GM18867 (cell line): ENCODE results near the gene SEC24A.
A peak's percentile ranks its signal among the peaks of the same experiment; 100 is the strongest.
"Not testable (repeated sequence)": the region's sequence is repeated elsewhere in the genome, so short reads cannot be mapped to it uniquely, and the experiment has no call there.

Experiments
- ATAC-seq: cut with Tn5 transposase; IDR thresholded peaks from one replicate; pipeline ENCODE4 v1.9.1; 2021; ENCODE audit warnings: mild to moderate bottlenecking, moderate library complexity; ENCODE audit not compliant: unreplicated experiment

SEC24A gene

DNA sequence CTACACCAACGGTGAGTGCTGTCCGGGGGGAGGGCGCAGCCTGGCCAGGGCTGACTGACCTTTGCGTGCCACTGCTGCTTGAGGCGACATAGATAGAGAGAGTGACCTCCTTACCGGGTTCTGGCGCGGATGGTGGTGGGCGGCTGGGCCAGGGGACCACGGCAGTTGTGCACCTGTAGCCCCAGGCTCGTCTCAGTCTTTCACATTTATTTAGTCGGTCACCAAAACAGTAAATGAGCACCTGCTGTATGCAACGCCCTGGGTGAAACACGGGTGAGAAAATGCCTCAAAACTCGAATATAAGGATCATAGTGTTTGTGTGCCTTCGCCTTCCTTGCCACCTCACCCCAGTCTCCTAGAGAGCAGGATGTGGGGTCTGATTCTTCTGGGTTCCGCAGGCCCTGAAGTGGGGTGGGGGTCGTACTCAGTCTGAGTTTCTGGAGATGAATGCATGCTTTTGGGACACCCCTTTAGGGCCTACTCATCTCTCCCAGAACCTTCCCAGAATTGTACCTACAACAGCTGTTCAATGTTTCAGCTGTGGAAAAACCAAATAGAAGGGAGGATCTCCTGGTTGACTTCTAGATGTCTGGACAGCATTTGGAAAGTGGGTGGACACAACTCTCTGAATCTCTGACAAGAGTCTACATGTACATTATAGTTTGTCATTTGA is 714 bp downstream of the SEC24A start:
- peak; percentile 5 for ATAC-seq

DNA sequence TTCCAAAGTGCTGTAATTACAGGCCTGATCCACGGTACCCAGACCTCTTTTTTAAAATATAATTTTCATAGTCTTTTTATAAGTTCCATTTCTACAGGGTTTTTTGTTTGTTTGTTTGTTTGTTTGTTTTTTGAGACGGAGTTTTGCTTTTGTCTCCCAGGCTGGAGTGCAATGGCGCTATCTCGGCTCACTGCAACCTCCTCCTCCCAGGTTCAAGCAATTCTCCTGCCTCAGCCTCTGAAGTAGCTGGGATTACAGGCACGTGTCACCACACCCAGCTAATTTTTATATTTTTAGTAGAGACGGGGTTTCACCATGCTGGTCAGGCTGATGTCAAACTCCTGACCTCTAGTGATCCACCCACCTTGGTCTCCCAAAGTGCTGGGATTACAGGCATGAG is 2.1 kb downstream of the SEC24A start:
- not testable (repeated sequence) for ATAC-seq

DNA sequence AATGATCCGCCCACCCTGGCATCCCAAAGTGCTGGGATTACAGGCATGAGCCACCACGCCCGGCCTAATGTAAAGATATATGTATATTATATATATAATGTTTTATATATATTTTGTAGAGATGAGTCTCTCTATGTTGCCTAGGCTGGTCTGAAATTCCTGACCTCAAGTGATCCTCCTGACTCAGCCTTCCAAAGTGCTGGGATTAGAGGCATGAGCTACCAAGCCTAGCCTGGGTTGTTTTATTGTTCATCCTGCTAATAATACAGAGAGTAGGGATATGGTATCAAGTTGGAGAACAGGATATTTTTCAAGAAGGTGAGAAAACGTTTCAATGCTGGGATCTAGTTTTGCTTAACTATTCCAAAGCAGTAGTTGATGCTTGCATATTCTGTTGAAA is 2.9 kb downstream of the SEC24A start:
- no peak for ATAC-seq

DNA sequence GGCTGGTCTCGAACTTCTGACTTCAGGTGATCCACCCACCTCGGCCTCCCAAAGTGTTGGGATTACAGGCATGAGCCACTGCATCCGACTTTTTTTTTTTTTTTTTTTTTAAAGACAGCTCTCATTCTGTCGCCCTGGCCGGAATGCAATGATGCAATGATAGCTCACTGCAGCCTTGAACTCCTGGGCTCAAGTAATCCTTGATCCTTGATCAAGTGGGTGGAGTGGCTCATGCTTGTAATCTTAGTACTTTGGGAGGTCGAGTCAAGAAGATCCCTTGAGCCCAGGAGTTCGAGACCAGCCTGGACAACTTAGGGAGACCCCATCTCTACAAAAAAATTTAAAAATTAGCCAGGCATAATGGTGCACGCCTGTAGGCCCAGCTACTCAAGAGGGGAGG is 8.1 kb downstream of the SEC24A start:
- ATAC-seq, result no peak

DNA sequence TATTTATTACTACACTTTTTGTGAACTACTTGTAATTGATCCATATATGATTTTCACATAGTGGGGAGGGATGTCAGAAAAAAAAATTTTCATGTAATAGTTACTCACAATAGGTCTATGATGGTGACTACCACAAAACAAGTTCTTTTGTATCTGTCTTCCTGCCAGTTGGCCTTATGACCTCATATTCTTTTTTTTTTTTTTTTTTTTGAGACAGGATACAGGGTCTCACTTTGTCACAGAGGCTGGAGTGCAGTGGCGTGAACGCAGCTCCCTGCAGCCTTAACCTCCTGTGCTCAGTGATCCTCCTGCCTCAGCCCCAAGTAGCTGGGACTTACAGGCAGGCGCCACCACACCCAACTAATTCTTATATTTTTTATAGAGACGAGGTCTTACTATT is 10.9 kb downstream of the SEC24A start:
- no peak for ATAC-seq

DNA sequence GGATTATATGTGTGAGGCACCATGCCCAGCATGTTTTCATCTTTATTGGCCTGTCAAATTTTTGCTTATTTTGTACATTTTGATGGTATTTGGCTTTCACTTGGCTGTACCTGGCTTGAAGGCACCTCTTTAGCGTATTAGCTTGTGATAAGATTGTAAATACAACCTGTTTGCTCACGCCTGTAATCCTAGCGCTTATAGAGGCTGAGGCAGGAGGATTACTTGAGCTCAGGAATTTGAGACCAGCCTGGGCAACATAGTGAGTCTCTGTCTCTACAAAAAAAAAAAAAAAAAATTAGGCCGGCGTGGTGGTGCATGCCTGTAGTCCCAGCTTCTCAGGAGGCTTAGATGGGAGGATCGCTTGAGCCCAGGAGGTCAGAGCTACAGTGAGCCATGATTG is 11.3 kb downstream of the SEC24A start:
- ATAC-seq, result no peak

DNA sequence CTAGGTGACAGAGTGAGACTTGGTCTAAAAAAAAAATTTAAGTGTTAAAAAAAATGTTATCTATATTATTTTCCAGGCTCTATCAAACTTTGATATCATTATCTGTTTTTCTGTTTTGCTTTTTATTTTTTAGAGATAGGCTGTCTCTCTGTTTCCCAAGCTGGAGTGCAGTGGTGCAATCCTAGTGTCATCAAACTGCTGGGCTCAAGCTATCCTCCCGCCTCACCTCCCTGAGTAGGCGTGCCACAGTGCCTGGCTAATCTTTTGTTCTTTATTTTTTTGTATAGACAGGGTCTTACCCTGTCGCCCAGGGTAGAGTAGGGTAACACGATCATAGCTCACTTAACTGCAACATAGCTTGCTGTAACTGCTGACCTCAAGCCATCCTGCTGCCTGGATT is 14.4 kb downstream of the SEC24A start:
- no peak for ATAC-seq

DNA sequence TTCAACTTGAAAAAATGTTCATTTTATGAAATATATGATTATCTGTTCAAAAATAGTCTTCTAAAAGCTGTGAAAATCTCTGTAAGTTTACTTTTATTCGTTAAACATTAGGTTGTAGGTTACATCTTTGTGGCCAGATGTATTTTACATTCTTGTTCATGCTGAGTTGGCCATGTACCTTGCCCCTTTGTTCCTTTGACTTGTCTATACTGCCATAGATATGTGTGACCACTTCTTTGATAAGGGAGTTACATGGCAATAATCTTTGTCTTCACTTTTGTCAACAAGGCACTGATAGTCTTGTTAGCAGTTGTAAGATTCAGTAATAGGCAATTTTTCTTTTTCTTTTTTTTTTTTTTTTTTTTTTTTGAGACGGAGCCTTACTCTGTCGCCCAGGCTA is 15.9 kb downstream of the SEC24A start:
- no peak for ATAC-seq

DNA sequence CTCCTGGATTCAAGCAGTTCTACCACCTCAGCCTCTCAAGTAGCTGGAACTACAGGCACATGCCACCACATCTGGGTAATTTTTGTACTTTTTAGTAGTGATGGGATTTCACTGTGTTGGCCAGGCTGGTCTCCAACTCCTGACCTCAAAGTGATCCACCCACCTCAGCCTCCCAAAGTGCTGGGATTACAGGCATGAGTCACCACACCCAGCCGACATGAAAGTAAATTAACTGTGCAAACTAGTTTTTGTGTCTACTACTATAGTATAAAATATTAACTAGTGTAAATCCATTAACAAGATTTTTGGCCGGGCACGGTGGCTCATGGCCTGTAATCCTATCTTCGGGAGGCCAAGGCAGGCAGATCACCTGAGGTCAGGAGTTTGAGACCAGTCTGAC is 25.0 kb downstream of the SEC24A start:
- ATAC-seq, result not testable (repeated sequence)

DNA sequence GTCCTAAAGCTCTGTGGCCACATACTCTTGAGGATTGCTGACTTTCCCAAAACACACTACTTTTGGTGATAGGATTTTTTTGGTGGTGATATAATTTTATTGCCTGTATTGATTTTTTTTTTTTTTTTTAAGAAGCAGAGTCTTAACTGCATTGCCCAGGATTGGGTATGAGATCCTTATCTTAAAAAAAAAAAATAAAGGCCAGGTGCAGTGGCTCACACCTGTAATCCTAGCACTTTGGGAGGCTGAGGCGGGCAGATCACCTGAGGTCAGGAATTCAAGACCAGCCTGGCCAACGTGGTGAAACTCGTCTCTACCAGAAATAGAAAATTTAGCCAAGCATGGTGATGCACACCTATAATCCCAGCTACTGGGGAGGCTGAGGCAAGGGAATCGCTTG is 28.8 kb downstream of the SEC24A start:
- ATAC-seq, result not testable (repeated sequence)

DNA sequence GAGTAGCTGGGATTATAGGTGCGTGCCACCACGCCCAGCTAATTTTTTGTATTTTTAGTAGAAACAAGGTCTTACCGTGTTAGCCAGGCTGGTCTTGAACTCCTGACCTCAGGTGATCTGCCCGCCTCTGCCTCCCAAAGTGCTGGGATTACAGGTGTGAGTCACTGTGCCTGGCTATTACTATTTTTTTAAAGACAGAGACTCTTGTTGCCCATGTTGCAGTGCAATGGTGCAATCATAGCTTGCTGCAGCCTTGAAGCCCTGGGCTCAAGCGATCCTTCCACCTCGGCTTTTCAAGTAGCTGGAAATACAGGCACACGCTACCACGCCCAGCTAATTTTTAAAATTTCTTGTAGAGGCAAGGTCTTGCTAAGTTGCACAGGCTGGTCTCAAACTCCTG is 41.6 kb downstream of the SEC24A start:
- not testable (repeated sequence) for ATAC-seq

DNA sequence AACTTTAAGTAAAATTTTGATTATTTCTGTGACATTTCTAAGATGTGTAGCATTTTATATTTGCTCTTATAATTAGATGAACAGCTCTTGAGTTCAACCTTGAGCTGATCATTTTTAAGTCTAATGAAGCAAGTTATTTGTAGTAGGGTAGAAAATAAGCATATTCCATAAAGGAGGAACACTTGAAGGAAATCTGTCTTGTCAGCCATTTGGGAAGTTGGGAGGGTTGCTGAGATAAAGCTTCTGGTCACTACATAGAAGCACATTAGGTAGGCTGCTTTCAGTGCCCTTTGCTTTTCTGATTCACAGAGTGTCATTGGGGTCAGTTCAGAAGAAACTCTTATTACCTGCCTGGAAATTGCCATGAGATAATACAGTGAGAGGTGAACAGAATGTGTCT is 44.1 kb downstream of the SEC24A start:
- no peak for ATAC-seq

DNA sequence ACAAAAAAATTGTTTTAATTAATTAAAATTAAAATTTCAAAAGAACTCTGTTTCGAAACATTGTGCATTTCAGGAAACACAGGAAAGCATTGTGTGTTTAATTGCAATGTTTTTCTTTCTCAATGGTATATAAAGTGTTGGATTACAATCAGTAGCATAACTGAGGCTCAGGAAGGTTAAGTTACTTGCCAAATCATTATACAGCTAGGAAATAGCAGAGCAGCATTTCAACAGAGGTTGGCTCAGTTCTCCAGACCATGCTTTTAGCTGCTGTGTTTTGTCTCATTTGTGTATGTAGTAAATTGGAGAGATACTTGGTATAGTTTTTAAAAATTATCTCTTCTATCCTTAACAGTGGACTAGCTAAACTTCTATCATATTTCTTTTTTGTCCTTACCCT is 59.7 kb downstream of the SEC24A start:
- no peak for ATAC-seq

DNA sequence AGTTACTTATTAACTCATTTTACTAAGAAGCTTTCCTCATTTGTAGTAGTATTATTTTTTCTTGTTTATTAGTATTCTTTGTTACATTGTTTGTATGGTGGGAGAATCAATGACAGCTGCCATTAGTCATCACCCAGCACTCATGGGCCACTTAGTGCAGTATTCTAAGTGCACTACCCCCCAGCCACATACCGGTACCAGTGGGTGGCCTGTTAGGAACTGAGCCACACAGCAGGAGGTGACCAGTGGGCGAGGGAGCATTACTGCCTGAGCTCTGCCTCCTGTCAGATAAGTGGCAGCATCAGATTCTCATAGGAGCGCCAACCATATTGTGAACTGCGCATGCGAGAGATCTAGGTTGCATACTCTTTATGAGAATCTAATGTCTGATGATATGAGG is 65.5 kb downstream of the SEC24A start:
- no peak for ATAC-seq

DNA sequence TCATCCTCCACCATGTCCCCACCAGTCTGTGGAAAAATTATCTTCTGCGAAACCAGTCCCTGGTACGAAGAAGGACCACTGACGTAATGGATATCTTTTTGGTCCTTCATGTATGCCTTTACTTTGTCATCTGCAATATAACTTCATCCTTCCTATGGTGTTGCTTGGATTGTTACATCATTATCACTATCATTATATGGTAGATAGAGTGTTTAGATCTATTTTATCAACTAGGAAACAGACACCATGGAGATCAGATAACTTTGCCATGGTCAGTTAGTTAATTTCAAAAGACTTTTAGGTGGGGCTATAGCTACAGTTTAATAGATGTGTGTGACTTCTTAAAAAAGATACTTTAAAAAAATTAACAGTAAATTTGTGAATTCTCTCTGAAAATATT is 66.0 kb downstream of the SEC24A start:
- ATAC-seq, result no peak

DNA sequence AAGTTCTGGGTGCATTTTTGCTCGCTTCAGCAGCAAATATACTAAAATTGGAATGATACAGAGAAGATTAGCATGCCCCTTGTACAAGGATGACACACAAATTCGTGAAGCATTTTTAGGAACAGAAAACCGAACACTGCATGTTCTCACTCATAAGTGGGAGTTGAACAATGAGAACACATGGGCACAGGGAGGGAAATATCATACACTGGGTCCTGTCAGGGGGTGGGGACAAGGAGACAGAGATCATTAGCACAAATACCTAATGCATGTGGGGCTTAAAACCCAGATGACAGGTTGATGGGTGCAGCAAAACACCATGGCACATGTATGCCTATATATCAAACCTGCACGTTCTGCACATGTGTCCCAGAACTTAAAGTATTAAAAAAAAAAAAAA is 66.9 kb downstream of the SEC24A start:
- not testable (repeated sequence) for ATAC-seq

DNA sequence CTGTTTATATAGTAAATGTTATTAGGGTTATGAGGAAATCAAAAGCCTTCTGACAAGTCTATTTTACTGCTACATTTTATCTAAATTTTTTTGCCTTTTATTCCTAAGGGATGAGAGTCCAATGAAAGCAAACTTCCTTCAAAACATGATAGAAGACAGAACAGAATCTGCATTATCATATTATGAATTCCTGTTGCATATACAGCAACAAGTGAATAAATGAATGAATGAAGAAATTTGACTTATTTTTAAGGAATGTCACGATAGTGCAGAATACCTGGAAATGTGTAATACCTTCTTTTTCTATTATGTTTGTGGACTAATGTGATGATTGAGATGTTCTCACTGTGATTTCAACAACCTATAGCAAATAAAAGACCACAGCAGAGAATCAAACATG is 76.3 kb downstream of the SEC24A start:
- ATAC-seq, result no peak

DNA sequence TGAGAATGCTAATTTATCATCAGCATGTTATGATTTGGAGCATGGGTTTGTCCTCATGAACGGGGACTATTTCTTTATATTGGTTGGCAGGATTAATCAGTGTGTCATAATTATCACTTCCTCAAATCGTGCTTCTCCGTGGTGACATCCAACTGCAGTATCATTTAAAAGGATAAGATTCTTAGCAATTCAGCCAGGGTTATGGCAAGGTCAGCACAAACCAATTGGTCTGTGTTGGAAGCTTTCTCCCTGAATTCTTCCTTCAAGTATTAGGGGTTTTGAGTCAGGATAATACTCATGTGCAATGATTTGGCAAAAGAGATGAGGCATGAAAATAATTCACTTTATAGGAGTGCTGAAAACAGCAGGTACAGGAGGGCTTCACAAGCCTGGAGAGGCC is 84.2 kb downstream of the SEC24A start:
- ATAC-seq, result no peak

DNA sequence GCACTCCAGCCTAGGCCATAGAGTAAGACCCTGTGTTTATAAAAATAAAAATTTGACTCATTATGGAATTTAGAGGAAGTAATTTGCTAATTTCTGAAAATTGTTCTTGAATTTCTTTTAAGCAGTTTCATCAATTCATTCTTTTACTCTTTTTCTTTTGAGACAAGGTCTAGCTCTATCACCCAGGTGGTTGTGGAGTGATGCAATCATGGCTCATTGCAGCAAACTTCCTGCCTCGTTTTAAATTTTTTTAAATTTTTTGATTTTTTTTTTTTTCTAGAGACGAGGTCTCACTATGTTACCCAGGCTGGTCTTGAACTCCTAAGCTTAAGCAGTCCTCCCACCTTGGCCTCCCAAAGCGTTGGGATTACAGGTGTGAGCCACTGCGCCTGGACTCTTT is 86.7 kb downstream of the SEC24A start:
- no peak for ATAC-seq

DNA sequence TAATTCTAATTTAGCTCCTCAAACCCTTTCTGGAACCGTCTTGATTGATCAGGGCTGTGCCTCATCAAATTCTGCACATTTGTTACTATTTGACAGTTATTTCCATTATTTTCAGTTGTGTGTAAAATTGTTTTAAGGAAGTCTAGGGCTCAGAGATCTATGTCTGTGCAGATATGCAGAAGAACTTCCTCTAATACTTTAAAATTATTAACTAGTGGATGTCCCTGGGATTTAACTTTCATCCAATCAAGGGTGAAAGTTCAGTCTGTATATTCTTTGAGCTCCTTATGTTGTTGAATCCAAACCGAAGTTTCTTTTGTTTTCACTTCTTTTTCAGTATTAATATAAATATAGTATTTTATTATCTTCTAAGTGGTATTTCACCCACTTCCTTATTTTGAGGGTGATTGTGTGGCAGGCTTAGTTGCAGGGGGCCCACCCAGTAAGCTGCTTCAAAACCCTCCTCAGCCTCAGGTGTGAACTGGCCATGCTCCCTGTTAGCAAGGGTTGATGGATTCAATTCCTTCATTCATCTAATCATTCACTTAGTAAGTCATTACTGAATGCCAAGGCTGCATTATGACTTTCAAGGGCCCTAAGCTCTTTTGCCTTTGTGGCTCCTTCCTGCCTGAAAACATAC is 87.7 kb downstream of the SEC24A start:
- ATAC-seq, result no peak

DNA sequence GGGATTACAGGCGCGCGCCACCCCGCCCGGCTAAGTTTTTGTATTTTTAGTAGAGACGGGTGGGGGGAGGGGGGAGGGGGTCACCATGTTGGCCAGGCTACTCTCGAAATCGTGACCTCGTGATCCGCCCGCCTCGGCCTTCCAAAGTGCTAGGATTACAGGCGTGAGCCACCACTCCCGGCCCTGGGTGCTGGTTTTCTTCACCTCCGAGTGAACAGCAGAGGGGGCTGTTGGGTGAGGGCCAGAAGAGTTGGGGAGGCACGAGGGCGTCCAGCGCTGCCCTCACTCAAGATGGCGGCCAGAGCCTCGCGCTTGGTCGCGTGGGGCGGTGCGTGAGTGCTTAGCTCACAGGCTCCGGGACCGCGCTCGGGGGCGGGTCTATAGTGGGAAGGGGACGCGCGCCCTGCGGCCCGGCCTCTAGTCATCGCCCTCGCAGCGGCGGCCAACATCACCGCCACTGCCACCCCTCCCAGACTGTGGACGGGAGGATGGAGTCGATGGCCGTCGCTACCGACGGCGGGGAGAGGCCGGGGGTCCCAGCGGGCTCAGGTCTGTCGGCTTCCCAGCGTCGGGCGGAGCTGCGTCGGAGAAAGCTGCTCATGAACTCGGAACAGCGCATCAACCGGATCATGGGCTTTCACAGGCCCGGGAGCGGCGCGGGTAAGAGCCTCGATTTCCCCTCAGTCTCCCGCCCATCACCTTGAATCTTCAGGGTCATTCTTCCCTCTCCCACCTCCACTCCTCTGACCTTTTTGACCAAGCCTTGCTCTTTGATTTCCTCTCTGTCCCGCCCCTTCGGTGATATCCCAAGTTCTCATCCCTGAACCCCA is 89.8 kb downstream of the SEC24A start, which contains the start of gene CAMLG:
CAMLG (plus strand) TSS at position 416 of the 830 bp plus-strand sequence; CDS start at position 489, 73 bp downstream.
- ATAC-seq, result peak; percentile 95
